ENCODE measurements around the gene RPL21. TPM values are rescaled to one million over a fixed set of nuclear protein-coding genes. Genes with fewer than 3 reads are reported as not detected.

Gene RPL21
- total RNA-seq, 1 experiment from 2014 or later: 711 TPM

- intact Hi-C loops (cut with micrococcal nuclease; ENCODE audit: unreplicated experiment): no loop called here
- no peak overlapping the region for H3K27ac ChIP-seq
- no peaks in the 10 kb centered on the region for H4K20me1 ChIP-seq (ENCODE audit: insufficient read depth)
- no peaks in the 10 kb centered on the region for H3K9me2 ChIP-seq (ENCODE audit: insufficient read depth)
- H3K4me2 ChIP-seq: no peak overlapping the region
- DNase-seq: no peak
- H2AFZ ChIP-seq: no peak overlapping the region
- peaks cover 15% of the 10 kb centered on the region; the same call in 1 of the 2 replicates for H3F3A ChIP-seq (ENCODE audit: insufficient read depth, low read depth)
- no peak overlapping the region for H3K4me3 ChIP-seq
- CTCF ChIA-PET: interaction anchor here (0.6 kb wide), 1 partner anchor 310 kb away, joined by 4 read pairs; no protein-coding TSS in a partner anchor
- no peaks in the 10 kb centered on the region for H3K27me3 ChIP-seq (ENCODE audit: insufficient read depth, low read depth)
- H3K79me2 ChIP-seq (ENCODE audit: low read depth): no peaks in the 10 kb centered on the region
- peaks cover 34% of the 10 kb centered on the region for H3K4me1 ChIP-seq (replicated peaks; ENCODE audit: insufficient read depth)
- no peak for TF ChIP-seq EZH2 (IDR thresholded peaks at IDR 0.05; ENCODE audit: low read depth)
- TF ChIP-seq, protein P1, sequence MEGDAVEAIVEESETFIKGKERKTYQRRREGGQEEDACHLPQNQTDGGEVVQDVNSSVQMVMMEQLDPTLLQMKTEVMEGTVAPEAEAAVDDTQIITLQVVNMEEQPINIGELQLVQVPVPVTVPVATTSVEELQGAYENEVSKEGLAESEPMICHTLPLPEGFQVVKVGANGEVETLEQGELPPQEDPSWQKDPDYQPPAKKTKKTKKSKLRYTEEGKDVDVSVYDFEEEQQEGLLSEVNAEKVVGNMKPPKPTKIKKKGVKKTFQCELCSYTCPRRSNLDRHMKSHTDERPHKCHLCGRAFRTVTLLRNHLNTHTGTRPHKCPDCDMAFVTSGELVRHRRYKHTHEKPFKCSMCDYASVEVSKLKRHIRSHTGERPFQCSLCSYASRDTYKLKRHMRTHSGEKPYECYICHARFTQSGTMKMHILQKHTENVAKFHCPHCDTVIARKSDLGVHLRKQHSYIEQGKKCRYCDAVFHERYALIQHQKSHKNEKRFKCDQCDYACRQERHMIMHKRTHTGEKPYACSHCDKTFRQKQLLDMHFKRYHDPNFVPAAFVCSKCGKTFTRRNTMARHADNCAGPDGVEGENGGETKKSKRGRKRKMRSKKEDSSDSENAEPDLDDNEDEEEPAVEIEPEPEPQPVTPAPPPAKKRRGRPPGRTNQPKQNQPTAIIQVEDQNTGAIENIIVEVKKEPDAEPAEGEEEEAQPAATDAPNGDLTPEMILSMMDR (conservative IDR thresholded peaks at IDR 0.05): no peak
- POLR2A ChIA-PET (ENCODE audit: unreplicated experiment): no interaction called here
- no TSS peak for BruUV-seq (replicated peaks)
- no peaks in the 10 kb centered on the region for H3K9me3 ChIP-seq (ENCODE audit: insufficient read depth, low read depth)
- H3K36me3 ChIP-seq (ENCODE audit: low read depth): no peaks in the 10 kb centered on the region
Observed at GRCh38 chr13:27273658-27274425, 22.5 kb downstream of the RPL21 start.

GRCh38 chr13:27274631-27275030 lies 23.3 kb downstream of the RPL21 start:
- intact Hi-C loops (cut with micrococcal nuclease; ENCODE audit: unreplicated experiment): no loop called here
- Histone ChIP-seq H4K20me1 (ENCODE audit: insufficient read depth) (no peaks in the 10 kb centered on the region), H3K4me3 (no peak overlapping the region), H3K4me1 (replicated peaks; ENCODE audit: insufficient read depth) (peaks cover 34% of the 10 kb centered on the region), H3K27me3 (ENCODE audit: insufficient read depth, low read depth) (no peaks in the 10 kb centered on the region), H3K36me3 (ENCODE audit: low read depth) (no peaks in the 10 kb centered on the region), H3K79me2 (ENCODE audit: low read depth) (no peaks in the 10 kb centered on the region), H3K4me2 (no peak overlapping the region), H3F3A (ENCODE audit: insufficient read depth, low read depth) (peaks cover 7% of the 10 kb centered on the region; the same call in 1 of the 2 replicates), H3K9me2 (ENCODE audit: insufficient read depth) (no peaks in the 10 kb centered on the region), H3K27ac (no peak overlapping the region), H2AFZ (no peak overlapping the region), H3K9me3 (ENCODE audit: insufficient read depth, low read depth) (no peaks in the 10 kb centered on the region)
- no TSS peak for BruUV-seq (replicated peaks)
- POLR2A ChIA-PET (ENCODE audit: unreplicated experiment): no interaction called here
- TF ChIP-seq, protein P1 (conservative IDR thresholded peaks at IDR 0.05): no peak
- TF ChIP-seq EZH2 (IDR thresholded peaks at IDR 0.05; ENCODE audit: low read depth): no peak
- peak in 1 of 2 experiments; percentile 54 for DNase-seq
- CTCF ChIA-PET: interaction anchor here (0.6 kb wide), 1 partner anchor 311 kb away, joined by 4 read pairs; no protein-coding TSS in a partner anchor

DNA sequence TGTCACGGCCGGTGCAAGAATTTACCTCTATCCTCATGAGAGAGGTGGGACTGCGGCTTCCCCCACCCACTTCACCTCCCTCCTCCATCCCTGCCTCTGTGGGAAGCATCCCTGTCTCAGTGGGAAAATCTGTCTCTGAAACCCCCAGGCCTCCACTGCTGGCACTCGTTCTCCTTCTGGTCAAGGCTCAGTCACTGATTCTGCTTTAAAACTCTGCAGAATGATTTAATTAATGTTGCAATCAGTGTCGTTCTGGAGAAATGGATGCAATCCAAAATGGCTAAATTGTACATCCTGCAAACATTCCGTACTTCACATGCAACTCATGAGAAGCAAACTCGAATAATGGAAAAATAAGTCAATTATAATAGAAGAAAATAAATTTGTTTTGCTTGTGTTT lies 24.8 kb downstream of the RPL21 start:
- Histone ChIP-seq H3K9me2 (ENCODE audit: insufficient read depth) (no peaks in the 10 kb centered on the region), H2AFZ (no peak overlapping the region), H3K4me3 (no peak overlapping the region), H3K4me1 (replicated peaks; ENCODE audit: insufficient read depth) (peaks cover 45% of the 10 kb centered on the region), H3K9me3 (ENCODE audit: insufficient read depth, low read depth) (no peaks in the 10 kb centered on the region), H4K20me1 (ENCODE audit: insufficient read depth) (no peaks in the 10 kb centered on the region), H3F3A (ENCODE audit: insufficient read depth, low read depth) (peaks cover 5% of the 10 kb centered on the region; the same call in 1 of the 2 replicates), H3K36me3 (ENCODE audit: low read depth) (no peaks in the 10 kb centered on the region), H3K27ac (no peak overlapping the region), H3K27me3 (ENCODE audit: insufficient read depth, low read depth) (no peaks in the 10 kb centered on the region), H3K79me2 (ENCODE audit: low read depth) (no peaks in the 10 kb centered on the region), H3K4me2 (no peak overlapping the region)
- intact Hi-C loops (cut with micrococcal nuclease; ENCODE audit: unreplicated experiment): no loop called here
- CTCF ChIA-PET: no interaction called here
- TF ChIP-seq EZH2 (IDR thresholded peaks at IDR 0.05; ENCODE audit: low read depth): no peak
- TF ChIP-seq, protein P1 (conservative IDR thresholded peaks at IDR 0.05): no peak
- no TSS peak for BruUV-seq (replicated peaks)
- DNase-seq: no peak
- POLR2A ChIA-PET (ENCODE audit: unreplicated experiment): no interaction called here
